ENCODE results near the gene DUOX2.
A peak's percentile ranks its signal among the peaks of the same experiment; 100 is the strongest.

Gene DUOX2

DNA sequence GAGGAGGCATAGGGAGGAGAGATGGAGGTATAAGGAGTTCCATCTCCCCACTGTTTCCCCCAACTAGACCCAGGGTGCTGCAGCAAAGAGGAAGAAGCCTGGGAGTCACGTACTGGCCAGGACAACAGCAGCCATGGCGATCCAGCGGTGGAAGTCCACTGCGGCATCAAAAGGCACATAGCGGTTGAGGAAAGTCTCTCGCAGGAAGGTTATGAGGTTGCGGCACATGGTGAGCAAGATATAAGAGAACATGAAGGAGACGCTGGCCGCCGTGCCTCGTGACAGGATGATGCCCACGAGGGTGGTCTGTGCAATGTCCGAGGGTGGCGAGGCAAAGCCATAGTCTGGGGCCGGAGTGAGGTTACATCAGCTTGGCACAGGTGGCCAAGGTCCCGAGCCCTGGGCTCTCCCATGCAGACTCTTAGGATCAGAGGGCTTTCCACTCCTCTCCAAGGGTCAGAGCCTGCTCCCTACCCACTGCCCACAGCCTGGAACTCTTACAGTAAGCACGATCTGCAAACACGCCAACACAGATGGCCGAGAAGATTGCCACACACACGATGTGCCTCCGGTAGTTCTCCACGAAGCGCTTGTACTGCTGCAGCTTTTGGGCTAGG is 14.3 kb downstream of the DUOX2 start:
- TF ChIP-seq ZNF132 (tag by site-specific recombination; IDR thresholded peaks at IDR 0.05; ENCODE audit: borderline replicate concordance): no peak
- TF ChIP-seq KLF17 (tag by site-specific recombination; IDR thresholded peaks at IDR 0.05): no peak
- TF ChIP-seq, protein P1, sequence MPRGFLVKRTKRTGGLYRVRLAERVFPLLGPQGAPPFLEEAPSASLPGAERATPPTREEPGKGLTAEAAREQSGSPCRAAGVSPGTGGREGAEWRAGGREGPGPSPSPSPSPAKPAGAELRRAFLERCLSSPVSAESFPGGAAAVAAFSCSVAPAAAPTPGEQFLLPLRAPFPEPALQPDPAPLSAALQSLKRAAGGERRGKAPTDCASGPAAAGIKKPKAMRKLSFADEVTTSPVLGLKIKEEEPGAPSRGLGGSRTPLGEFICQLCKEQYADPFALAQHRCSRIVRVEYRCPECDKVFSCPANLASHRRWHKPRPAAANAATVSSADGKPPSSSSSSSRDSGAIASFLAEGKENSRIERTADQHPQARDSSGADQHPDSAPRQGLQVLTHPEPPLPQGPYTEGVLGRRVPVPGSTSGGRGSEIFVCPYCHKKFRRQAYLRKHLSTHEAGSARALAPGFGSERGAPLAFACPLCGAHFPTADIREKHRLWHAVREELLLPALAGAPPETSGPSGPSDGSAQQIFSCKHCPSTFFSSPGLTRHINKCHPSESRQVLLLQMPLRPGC (tag by site-specific recombination; IDR thresholded peaks at IDR 0.05): no peak
- no peak for TF ChIP-seq ZNF621 (tag by site-specific recombination; IDR thresholded peaks at IDR 0.05)
- no peak for TF ChIP-seq HOXA7 (CRISPR knock-in tag; IDR thresholded peaks at IDR 0.05; ENCODE audit: borderline replicate concordance)
- no peaks in the 10 kb centered on the region for H3K9me3 ChIP-seq (ENCODE audit: control insufficient read depth, insufficient read depth, low read depth, low read length)
- H3K27ac ChIP-seq (ENCODE audit: extremely low read depth, low read depth, low read length): no peak overlapping the region
- POLR2A ChIA-PET: no interaction called here
- no peaks in the 10 kb centered on the region for H3K4me1 ChIP-seq (ENCODE audit: control insufficient read depth, insufficient read depth, low read length)
- H3K4me3 ChIP-seq (ENCODE audit: low read depth, low read length): no peak overlapping the region
- H3K36me3 ChIP-seq (ENCODE audit: control insufficient read depth in 2 of 2, insufficient read depth in 1 of 2, low read length in 2 of 2): no peaks in the 10 kb centered on the region
- CTCF ChIA-PET: interaction anchor here (1.5 kb wide), 1 partner anchor 19 kb away, joined by 3 read pairs; no protein-coding TSS in a partner anchor

GRCh38 chr15:45097466-45097865 is 16.5 kb downstream of the DUOX2 start:
- CTCF ChIA-PET: interaction anchor here (1.2 kb wide), 1 partner anchor 21 kb away, joined by 9 read pairs; no protein-coding TSS in a partner anchor
- no peaks in the 10 kb centered on the region for H3K4me1 ChIP-seq (ENCODE audit: control insufficient read depth, insufficient read depth, low read length)
- TF ChIP-seq ZNF2 (tag by site-specific recombination; IDR thresholded peaks at IDR 0.05): no peak
- no peak overlapping the region for H3K4me3 ChIP-seq (ENCODE audit: low read depth, low read length)
- H3K9me3 ChIP-seq (ENCODE audit: control insufficient read depth, insufficient read depth, low read depth, low read length): no peaks in the 10 kb centered on the region
- POLR2A ChIA-PET: no interaction called here
- no peaks in the 10 kb centered on the region for H3K36me3 ChIP-seq (ENCODE audit: control insufficient read depth in 2 of 2, insufficient read depth in 1 of 2, low read length in 2 of 2)
- no peak overlapping the region for H3K27ac ChIP-seq (ENCODE audit: extremely low read depth, low read depth, low read length)

DNA sequence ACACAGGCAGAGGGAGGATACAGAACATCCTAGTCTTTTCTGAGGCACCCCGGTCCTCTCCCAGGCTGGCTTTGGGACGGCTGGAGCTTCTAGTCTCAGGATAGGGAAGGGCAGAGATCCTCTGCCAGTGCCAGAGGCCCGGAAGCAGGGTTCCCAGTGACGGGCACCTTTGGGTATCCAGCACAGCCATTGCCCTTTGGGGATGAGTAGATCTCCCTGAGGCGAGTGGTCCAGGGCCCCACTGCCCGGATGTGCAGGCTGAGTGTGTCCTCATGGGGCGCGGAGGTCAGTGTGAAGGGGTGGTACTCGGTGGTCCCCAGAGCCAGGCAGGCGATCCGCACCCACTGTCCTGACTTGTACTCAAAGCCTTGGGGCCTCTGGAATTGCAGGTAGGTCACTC is 18.3 kb downstream of the DUOX2 start:
- TF ChIP-seq ZNF239 (tag by site-specific recombination; IDR thresholded peaks at IDR 0.05): no peak
- TF ChIP-seq ZNF585B (tag by site-specific recombination; IDR thresholded peaks at IDR 0.05): no peak
- H3K4me1 ChIP-seq (ENCODE audit: control insufficient read depth, insufficient read depth, low read length): no peaks in the 10 kb centered on the region
- CTCF ChIA-PET: no interaction called here
- H3K36me3 ChIP-seq (ENCODE audit: control insufficient read depth in 2 of 2, insufficient read depth in 1 of 2, low read length in 2 of 2): no peaks in the 10 kb centered on the region
- no peak overlapping the region for H3K4me3 ChIP-seq (ENCODE audit: low read depth, low read length)
- POLR2A ChIA-PET: no interaction called here
- H3K9me3 ChIP-seq (ENCODE audit: control insufficient read depth, insufficient read depth, low read depth, low read length): no peaks in the 10 kb centered on the region
- no peak overlapping the region for H3K27ac ChIP-seq (ENCODE audit: extremely low read depth, low read depth, low read length)

DNA sequence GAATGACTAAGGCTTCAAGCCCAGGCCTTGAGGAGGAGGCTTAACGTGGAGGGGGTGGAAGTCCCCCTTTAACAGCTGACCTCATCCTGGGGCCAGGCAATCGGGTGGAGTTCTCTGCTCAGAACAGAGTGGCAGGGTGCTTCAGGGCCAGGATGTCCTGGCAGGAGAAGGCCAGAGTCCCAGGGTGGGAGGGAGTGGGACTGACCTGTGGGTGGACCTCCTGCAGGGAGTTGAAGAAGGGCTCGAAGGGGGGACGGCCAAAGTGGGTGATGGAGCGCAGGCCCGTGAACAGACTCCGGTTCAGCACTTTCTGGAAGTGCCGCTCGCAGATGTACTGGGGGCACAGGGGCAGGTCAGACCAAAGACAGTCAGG is 19.6 kb downstream of the DUOX2 start:
- POLR2A ChIA-PET: no interaction called here
- H3K27ac ChIP-seq (ENCODE audit: extremely low read depth, low read depth, low read length): no peak overlapping the region
- no peak overlapping the region for H3K4me3 ChIP-seq (ENCODE audit: low read depth, low read length)
- H3K9me3 ChIP-seq (ENCODE audit: control insufficient read depth, insufficient read depth, low read depth, low read length): no peaks in the 10 kb centered on the region
- no peaks in the 10 kb centered on the region for H3K36me3 ChIP-seq (ENCODE audit: control insufficient read depth in 2 of 2, insufficient read depth in 1 of 2, low read length in 2 of 2)
- no peaks in the 10 kb centered on the region for H3K4me1 ChIP-seq (ENCODE audit: control insufficient read depth, insufficient read depth, low read length)
- CTCF ChIA-PET: interaction anchor here (1.7 kb wide), 1 partner anchor 24 kb away, joined by 5 read pairs; no protein-coding TSS in a partner anchor
- TF ChIP-seq ZFP69B (tag by site-specific recombination; IDR thresholded peaks at IDR 0.05): no peak
- TF ChIP-seq ZNF211 (tag by site-specific recombination; IDR thresholded peaks at IDR 0.05; ENCODE audit: low read depth): no peak
- no peak for TF ChIP-seq ZNF449 (tag by site-specific recombination; IDR thresholded peaks at IDR 0.05)
- no peak for TF ChIP-seq ZSCAN23 (tag by site-specific recombination; IDR thresholded peaks at IDR 0.05)
- TF ChIP-seq ZNF37A (tag by site-specific recombination; IDR thresholded peaks at IDR 0.05): no peak
- no peak for TF ChIP-seq ZNF580 (tag by site-specific recombination; IDR thresholded peaks at IDR 0.05)
- TF ChIP-seq, protein P2, sequence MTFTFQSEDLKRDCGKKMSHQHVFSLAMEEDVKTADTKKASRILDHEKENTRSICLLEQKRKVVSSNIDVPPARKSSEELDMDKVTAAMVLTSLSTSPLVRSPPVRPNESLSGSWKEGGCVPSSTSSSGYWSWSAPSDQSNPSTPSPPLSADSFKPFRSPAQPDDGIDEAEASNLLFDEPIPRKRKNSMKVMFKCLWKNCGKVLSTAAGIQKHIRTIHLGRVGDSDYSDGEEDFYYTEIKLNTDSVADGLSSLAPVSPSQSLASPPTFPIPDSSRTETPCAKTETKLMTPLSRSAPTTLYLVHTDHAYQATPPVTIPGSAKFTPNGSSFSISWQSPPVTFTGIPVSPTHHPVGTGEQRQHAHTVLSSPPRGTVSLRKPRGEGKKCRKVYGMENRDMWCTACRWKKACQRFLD (tag by site-specific recombination; IDR thresholded peaks at IDR 0.05): no peak
- TF ChIP-seq IKZF3 (tag by site-specific recombination; IDR thresholded peaks at IDR 0.05): no peak
- no peak for TF ChIP-seq SETDB1 (IDR thresholded peaks at IDR 0.05; ENCODE audit: insufficient read length, low read length)
- peak; percentile 33; the same call in 1 of the 2 replicates for TF ChIP-seq EGR2 (tag by site-specific recombination; IDR thresholded peaks at IDR 0.05; ENCODE audit: low read depth)
- TF ChIP-seq ZNF23 (tag by site-specific recombination; IDR thresholded peaks at IDR 0.05; ENCODE audit: borderline replicate concordance): no peak
- TF ChIP-seq ZFHX2 (tag by site-specific recombination; conservative IDR thresholded peaks at IDR 0.05): peak; percentile 53
- TF ChIP-seq ZNF24 (tag by site-specific recombination; IDR thresholded peaks at IDR 0.05): no peak
- no peak for TF ChIP-seq ZNF558 (tag by site-specific recombination; IDR thresholded peaks at IDR 0.05)

Data from HEK293 (cell line).